ENCODE data around the gene HNRNPA1. TPM values are rescaled to one million over a fixed set of nuclear protein-coding genes. Genes with fewer than 3 reads are reported as not detected.
"Not testable (repeated sequence)": the region's sequence is repeated elsewhere in the genome, so short reads cannot be mapped to it uniquely, and the experiment has no call there.

Gene HNRNPA1
- total RNA-seq, 1 experiment from 2014 or later = 508 TPM

GRCh38 chr12:54276368-54276767 lies 4.2 kb upstream of the HNRNPA1 start:
- no peak for DNase-seq (ENCODE audit: low spot score)

GRCh38 chr12:54277823-54278276 lies 2.7 kb upstream of the HNRNPA1 start:
- DNase-seq (ENCODE audit: low spot score) = no peak

GRCh38 chr12:54279227-54279631 lies 1.3 kb upstream of the HNRNPA1 start:
- no peak for DNase-seq (ENCODE audit: low spot score)

- peak; percentile 99 for DNase-seq (ENCODE audit: low spot score)
These were observed 676 bp upstream of the HNRNPA1 start, which contains the start of gene CBX5 for GRCh38 chr12:54279632-54280467. Gene CBX5, minus strand, starts transcription at chr12:54280122. Its CDS starts 22,472 bp downstream, at chr12:54257650.

- DNase-seq (ENCODE audit: low spot score) = not testable (repeated sequence)
These were observed 724 bp downstream of the HNRNPA1 start for GRCh38 chr12:54281261-54281638.

GRCh38 chr12:54281694-54282093 lies 1.2 kb downstream of the HNRNPA1 start:
- not testable (repeated sequence) for DNase-seq (ENCODE audit: low spot score)

- no peak for DNase-seq (ENCODE audit: low spot score)
These were observed 2.5 kb downstream of the HNRNPA1 start for GRCh38 chr12:54282949-54283593.

- not testable (repeated sequence) for DNase-seq (ENCODE audit: low spot score)
These were observed 3.7 kb downstream of the HNRNPA1 start for GRCh38 chr12:54284070-54284780.

GRCh38 chr12:54285150-54286041 lies 4.9 kb downstream of the HNRNPA1 start:
- DNase-seq (ENCODE audit: low spot score) = no peak

GRCh38 chr12:54286042-54287030 lies 5.8 kb downstream of the HNRNPA1 start:
- DNase-seq (ENCODE audit: low spot score) = no peak

GRCh38 chr12:54287261-54288157 lies 7.0 kb downstream of the HNRNPA1 start:
- DNase-seq (ENCODE audit: low spot score) = no peak

- no peak for DNase-seq (ENCODE audit: low spot score)
These were observed 11.8 kb downstream of the HNRNPA1 start for GRCh38 chr12:54292083-54292930.

- no peak for DNase-seq (ENCODE audit: low spot score)
These were observed 12.4 kb downstream of the HNRNPA1 start for GRCh38 chr12:54292931-54293241.

GRCh38 chr12:54294152-54294952 lies 13.8 kb downstream of the HNRNPA1 start:
- DNase-seq (ENCODE audit: low spot score) = peak; percentile 26

- DNase-seq (ENCODE audit: low spot score) = no peak
These were observed 14.5 kb downstream of the HNRNPA1 start for GRCh38 chr12:54294953-54295566.

- no peak for DNase-seq (ENCODE audit: low spot score)
These were observed 16.0 kb downstream of the HNRNPA1 start for GRCh38 chr12:54296393-54297099.
